H1 (cell line): ENCODE data around the gene PRKCA. TPM values are rescaled to one million over a fixed set of nuclear protein-coding genes. Genes with fewer than 3 reads are reported as not detected.

Source experiments
- CTCF ChIA-PET: fragments of 300-600 bp; sonication (Branson Sonifier 250); formaldehyde crosslinking; loops from one replicate; lab custom pipeline; 2021; ENCODE audit not compliant: partially characterized antibody; lab: Charles Lee
- POLR2A ChIA-PET: fragments of 300-600 bp; sonication (Branson Sonifier 250); formaldehyde crosslinking; loops from one replicate; lab custom pipeline; 2021; ENCODE audit warnings: inconsistent platforms; ENCODE audit not compliant: partially characterized antibody; lab: Charles Lee
- DNase-seq, 2 experiments: peaks; one replicate each; pipeline versions ENCODE4 v3.0.0 to v3.0.0-alpha.2; 2010 to 2022; ENCODE audit warnings: low spot score in 2 of 2, low read depth in 1 of 2, mixed read lengths in 1 of 2
- FAIRE-seq: peaks from 2 replicates; lab custom pipeline; 2011; peaks lifted over from hg19 to GRCh38; lab: Jason Lieb, UNC
- H2AFZ ChIP-seq: 2 replicates; pipeline ENCODE4 v1.8.1; 2012; ENCODE audit warnings: low read length, inconsistent platforms
- H2AK5ac ChIP-seq: 2 replicates; pipeline ENCODE4 v1.6.1; 2013; ENCODE audit warnings: low read depth, low read length
- H2BK120ac ChIP-seq: replicated peaks from 2 replicates; pipeline ENCODE3; 2013; ENCODE audit warnings: low read depth, low read length, inconsistent platforms
- H2BK12ac ChIP-seq: 2 replicates; pipeline ENCODE4 v1.6.1; 2013; ENCODE audit warnings: low read depth, low read length
- H2BK15ac ChIP-seq: 2 replicates; pipeline ENCODE4 v1.6.1; 2013; ENCODE audit warnings: low read length
- H2BK20ac ChIP-seq: 2 replicates; pipeline ENCODE4 v1.6.1; 2013; ENCODE audit warnings: low read length
- H2BK5ac ChIP-seq: 2 replicates; pipeline ENCODE4 v1.6.1; 2013; ENCODE audit warnings: low read depth, low read length
- H3K14ac ChIP-seq: 2 replicates; pipeline ENCODE4 v1.6.1; 2013; ENCODE audit warnings: inconsistent platforms; ENCODE audit not compliant: insufficient read length
- H3K18ac ChIP-seq: 2 replicates; pipeline ENCODE4 v1.6.1; 2013; ENCODE audit warnings: low read length; ENCODE audit errors: extremely low read depth
- H3K23ac ChIP-seq: 2 replicates; pipeline ENCODE4 v1.6.1; 2013; ENCODE audit warnings: inconsistent platforms; ENCODE audit not compliant: insufficient read length
- H3K23me2 ChIP-seq: 2 replicates; pipeline ENCODE4 v1.6.1; 2013; ENCODE audit warnings: low read depth, low read length
- H3K27ac ChIP-seq: 2 replicates; pipeline ENCODE4 v1.6.1; 2011; ENCODE audit warnings: low read depth, low read length, inconsistent platforms
- H3K27me3 ChIP-seq, 4 experiments: replicated peaks in 1 of 4; 1 replicate in 1 of 4; 2 replicates in 3 of 4; pipeline versions ENCODE4 v1.6.1 to v1.8.1; 2011 to 2013; ENCODE audit warnings: low read length in 3 of 4, mild to moderate bottlenecking in 3 of 4, inconsistent platforms in 2 of 4, mixed read lengths in 2 of 4, moderate library complexity in 1 of 4; ENCODE audit not compliant: control insufficient read depth in 3 of 4, insufficient read depth in 3 of 4; ENCODE audit errors: extremely low read depth in 1 of 4
- H3K36me3 ChIP-seq, 4 experiments: 2 replicates each; pipeline versions ENCODE4 v1.6.1 to v1.8.1; 2011 to 2013; ENCODE audit warnings: mild to moderate bottlenecking in 4 of 4, low read length in 3 of 4, moderate library complexity in 2 of 4, control low read depth in 1 of 4, inconsistent platforms in 1 of 4; ENCODE audit not compliant: insufficient read depth in 4 of 4, control insufficient read depth in 2 of 4
- H3K4ac ChIP-seq: replicated peaks from 2 replicates; pipeline ENCODE3; 2013; ENCODE audit warnings: low read length, low read depth, mixed read lengths, inconsistent platforms; ENCODE audit not compliant: insufficient read length
- H3K4me1 ChIP-seq, 4 experiments: replicated peaks in 1 of 4; 1 replicate in 1 of 4; 2 replicates in 3 of 4; pipeline versions ENCODE4 v1.6.1 to v1.8.1; 2011 to 2013; ENCODE audit warnings: low read length in 3 of 4, inconsistent platforms in 2 of 4, mixed read lengths in 1 of 4; ENCODE audit not compliant: insufficient read depth in 4 of 4, control insufficient read depth in 3 of 4
- H3K4me2 ChIP-seq, 2 experiments: 2 replicates each; pipeline versions ENCODE4 v1.6.1 to v1.8.1; 2011 to 2013; ENCODE audit warnings: low read depth in 2 of 2, low read length in 2 of 2, control low read depth in 1 of 2, inconsistent platforms in 1 of 2, mild to moderate bottlenecking in 1 of 2; ENCODE audit not compliant: insufficient read depth in 1 of 2
- H3K4me3 ChIP-seq, 4 experiments: fragments of 200-600, 300-600 bp in 1 of 4; sonication (generic), shearing (Covaris generic), sonication (Bioruptor Twin) in 1 of 4; 2 replicates each; pipeline versions ENCODE4 v1.5.1 to v1.8.1; 2011 to 2016; ENCODE audit warnings: low read length in 4 of 4, low read depth in 3 of 4, control low read depth in 2 of 4, inconsistent platforms in 2 of 4, mild to moderate bottlenecking in 2 of 4, mixed read lengths in 1 of 4, moderate library complexity in 1 of 4; ENCODE audit not compliant: insufficient read depth in 2 of 4; ENCODE audit errors: extremely low read depth in 1 of 4
- H3K56ac ChIP-seq: replicated peaks from 2 replicates; pipeline ENCODE3; 2013; ENCODE audit warnings: low read depth, mild to moderate bottlenecking, mixed read lengths, low read length, inconsistent platforms; ENCODE audit not compliant: insufficient read length
- H3K79me1 ChIP-seq: 2 replicates; pipeline ENCODE4 v1.6.1; 2013; ENCODE audit warnings: low read depth, low read length, control low read depth
- H3K79me2 ChIP-seq, 2 experiments: 2 replicates each; pipeline versions ENCODE4 v1.6.1 to v1.8.1; 2012 to 2013; ENCODE audit warnings: low read length in 2 of 2, mild to moderate bottlenecking in 2 of 2, inconsistent platforms in 1 of 2; ENCODE audit not compliant: insufficient read depth in 2 of 2, control insufficient read depth in 1 of 2
- H3K9ac ChIP-seq, 4 experiments: replicated peaks in 1 of 4; 1 replicate in 1 of 4; 2 replicates in 3 of 4; pipeline versions ENCODE4 v1.6.1 to v1.8.1; 2011 to 2013; ENCODE audit warnings: low read depth in 3 of 4, low read length in 3 of 4, control low read depth in 2 of 4, mild to moderate bottlenecking in 2 of 4, moderate library complexity in 2 of 4, inconsistent platforms in 1 of 4; ENCODE audit errors: extremely low read depth in 1 of 4
- H3K9me3 ChIP-seq, 2 experiments: 2 replicates each; pipeline versions ENCODE4 v1.6.1 to v1.8.1; 2012 to 2013; ENCODE audit warnings: mild to moderate bottlenecking in 2 of 2, moderate library complexity in 2 of 2, control low read depth in 1 of 2, inconsistent platforms in 1 of 2, low read depth in 1 of 2, low read length in 1 of 2, mixed read lengths in 1 of 2; ENCODE audit not compliant: insufficient read depth in 2 of 2
- H4K20me1 ChIP-seq, 2 experiments: replicated peaks in 1 of 2; 2 replicates each; pipeline versions ENCODE3 to v1.8.1; 2011 to 2013; ENCODE audit warnings: inconsistent platforms in 2 of 2, low read length in 2 of 2, mild to moderate bottlenecking in 1 of 2; ENCODE audit not compliant: insufficient read depth in 2 of 2, control insufficient read depth in 1 of 2
- H4K5ac ChIP-seq: 2 replicates; pipeline ENCODE4 v1.6.1; 2013; ENCODE audit warnings: low read length, low read depth, mixed read lengths, inconsistent platforms; ENCODE audit not compliant: insufficient read length
- H4K8ac ChIP-seq: 2 replicates; pipeline ENCODE4 v1.8.0; 2013; ENCODE audit warnings: mild to moderate bottlenecking, moderate library complexity, low read length, inconsistent platforms; ENCODE audit not compliant: insufficient read depth; ENCODE audit errors: extremely low read depth
- H4K91ac ChIP-seq: replicated peaks from 2 replicates; pipeline ENCODE3; 2013; ENCODE audit warnings: low read length, mixed read lengths, inconsistent platforms; ENCODE audit not compliant: insufficient read length
- CEBPB ChIP-seq: IDR thresholded peaks from 2 replicates; pipeline ENCODE4 v1.6.1; 2012; ENCODE audit warnings: low read depth, low read length
- POLR2AphosphoS5 ChIP-seq: IDR thresholded peaks from 2 replicates; pipeline ENCODE4 v1.6.1; 2011; ENCODE audit warnings: low read depth, low read length
- WGBS, 2 experiments: shearing (Covaris generic) in 1 of 2; methylation state at CpG; one replicate each; pipeline versions ENCODE4 v1.1.6 to v1.1.7; 2013 to 2015; ENCODE audit warnings: low lambda C conversion rate in 2 of 2, mixed read lengths in 2 of 2, inconsistent platforms in 1 of 2, low coverage in 1 of 2, missing lambda C conversion rate in 1 of 2; ENCODE audit not compliant: insufficient replicate concordance in 2 of 2, insufficient coverage in 1 of 2, insufficient read length in 1 of 2; ENCODE audit errors: extremely low coverage in 1 of 2, missing lambda C conversion rate in 1 of 2; 5-methylcytosine and 5-hydroxymethylcytosine counted together
- polyA plus RNA-seq, 7 experiments: library from polyadenylated mRNA; depleted of rRNA in 3 of 7; stranded (reverse) in 5 of 7; unstranded in 2 of 7; fragments of >200 nt in 5 of 7; fragments of 200-250 nt in 2 of 7; gene quantifications; 1 replicate in 5 of 7; 2 replicates in 1 of 7; 4 replicates in 1 of 7; pipeline versions ENCODE4 v1.2.1 to v1.2.3, GENCODE V29; 2011 to 2013; ENCODE audit warnings: missing spikeins in 2 of 7, mixed read lengths in 2 of 7
- total RNA-seq: library from RNA; stranded (reverse); fragmentation: NEBNext Ultra II Directional; extraction: Animal tissue kit (Norgen Biotek cat#: 25700); gene quantifications from 2 replicates; pipeline ENCODE4 v1.2.1, GENCODE V29; 2021

Gene PRKCA
- total and polyA plus RNA-seq, 2 of the 8 experiments (the other 6 are each of a cell fraction or from before 2014, with no cell fraction given), result 5.8 to 17.8 TPM

DNA sequence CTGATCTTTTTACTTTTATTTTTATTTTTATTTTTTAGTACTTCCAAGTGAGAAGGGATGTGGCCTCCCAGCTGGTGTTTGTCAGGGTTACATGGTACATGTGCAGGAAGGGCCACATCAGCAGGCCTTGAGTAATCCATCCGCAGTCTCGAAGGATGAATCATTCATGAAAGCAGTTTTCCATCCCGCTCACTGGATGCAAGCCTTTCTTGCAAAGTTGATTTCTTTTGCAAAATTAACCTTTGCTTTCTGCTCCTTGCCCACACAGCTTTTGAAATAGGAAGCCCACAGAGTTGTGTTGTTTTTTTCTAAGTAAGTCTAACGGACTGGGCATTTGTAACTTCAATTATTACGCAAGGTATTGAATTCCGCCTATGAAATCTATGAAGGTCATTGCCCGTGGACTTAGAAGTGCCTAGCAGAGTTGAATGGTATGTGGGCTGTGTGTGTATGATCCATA, 157.4 kb downstream of the PRKCA start:
- H3K9me3 ChIP-seq, result no peaks in the 10 kb centered on the region
- H3K27me3 ChIP-seq, result peaks cover 0 to 8% (median 2%) of the 10 kb centered on the region in 4 experiments; a peak in 4 of 7 replicates
- no peak overlapping the region for H3K56ac ChIP-seq
- H2BK12ac ChIP-seq, result no peak overlapping the region
- H3K18ac ChIP-seq, result no peak overlapping the region
- H3K23ac ChIP-seq, result no peak overlapping the region
- no peak for DNase-seq
- no peak overlapping the region for H3K14ac ChIP-seq
- no peaks in the 10 kb centered on the region for H3K79me2 ChIP-seq
- H4K91ac ChIP-seq, result no peak overlapping the region
- no peak overlapping the region for H3K9ac ChIP-seq
- no peak overlapping the region for H2BK5ac ChIP-seq
- no peak overlapping the region for H2AFZ ChIP-seq
- CTCF ChIA-PET, result interaction anchor here (1.0 to 1.6 kb wide), 4 partner anchors 10 to 170 kb away, joined by 3 to 11 read pairs (median 4); no protein-coding TSS in a partner anchor
- no peak overlapping the region for H3K4me2 ChIP-seq
- 92% methylated on average over 7 of the region's 7 CpGs; no CpG with 5 or more reads in 1 of the 2 experiments for WGBS, 2 experiments
- no peaks in the 10 kb centered on the region for H3K23me2 ChIP-seq
- H2AK5ac ChIP-seq, result no peak overlapping the region
- H4K8ac ChIP-seq, result no peak overlapping the region
- POLR2A ChIA-PET, result interaction anchor here (1.0 kb wide), 1 partner anchor 15 kb away, joined by 3 read pairs; no protein-coding TSS in a partner anchor
- TF ChIP-seq POLR2AphosphoS5 (no peak), CEBPB (peak; percentile 39; the same call in 1 of the 2 replicates)
- TF ChIP-seq, all 59 proteins: peak for 1
- Histone ChIP-seq H3K36me3 (no peaks in the 10 kb centered on the region), H3K79me1 (no peaks in the 10 kb centered on the region), H2BK15ac (no peak overlapping the region), H2BK120ac (no peak overlapping the region), H3K4me3 (no peak overlapping the region), H4K5ac (no peak overlapping the region), H3K4me1 (no peaks in the 10 kb centered on the region), H3K27ac (no peak overlapping the region), H3K4ac (no peak overlapping the region), H2BK20ac (no peak overlapping the region), H4K20me1 (peaks cover 0 to 7% of the 10 kb centered on the region in 2 experiments)
- FAIRE-seq, result no peak
